Stimulated activated CD4-positive, alpha-beta T cell treated with anti-CD3 and anti-CD28 coated beads, Interleukin-4, amount 100 ng/mL, for 48 hours (primary cell): Measurements from ENCODE around the gene FURIN.
"Not testable (repeated sequence)": the region's sequence is repeated elsewhere in the genome, so short reads cannot be mapped to it uniquely, and the experiment has no call there.

ENCODE experiments used
- DNase-seq, 2 donors: peaks; one replicate each; pipeline ENCODE4 v3.0.0-alpha.2; 2020; ENCODE audit warnings: low read depth in 2 of 2

Gene FURIN

GRCh38 chr15:90868261-90868689 lies at the start of gene FURIN:
FURIN (plus strand) TSS chr15:90868588; CDS start chr15:90875741, 7,153 bp downstream.
- no peak for DNase-seq

GRCh38 chr15:90819390-90819789 lies 49.0 kb upstream of the FURIN start:
- DNase-seq: no peak

GRCh38 chr15:90819850-90820249 lies 48.5 kb upstream of the FURIN start:
- no peak for DNase-seq

GRCh38 chr15:90820481-90820880 lies 47.9 kb upstream of the FURIN start:
- no peak for DNase-seq

GRCh38 chr15:90822204-90822955 lies 46.0 kb upstream of the FURIN start:
- DNase-seq: no peak

GRCh38 chr15:90823455-90823974 lies 44.9 kb upstream of the FURIN start:
- DNase-seq: no peak

GRCh38 chr15:90825115-90825899 lies 43.1 kb upstream of the FURIN start:
- DNase-seq: not testable (repeated sequence)

- not testable (repeated sequence) for DNase-seq
These were observed 42.0 kb upstream of the FURIN start for GRCh38 chr15:90826206-90826885.

GRCh38 chr15:90826886-90827435 lies 41.4 kb upstream of the FURIN start:
- DNase-seq: no peak

GRCh38 chr15:90828111-90828510 lies 40.3 kb upstream of the FURIN start:
- no peak for DNase-seq

GRCh38 chr15:90829126-90829525 lies 39.3 kb upstream of the FURIN start:
- no peak for DNase-seq

- DNase-seq: peak in 1 of 2 donors; percentile 64
These were observed 38.4 kb upstream of the FURIN start for GRCh38 chr15:90829942-90830440.

GRCh38 chr15:90834626-90835025 lies 33.8 kb upstream of the FURIN start:
- no peak for DNase-seq

GRCh38 chr15:90836296-90836871 lies 32.0 kb upstream of the FURIN start:
- DNase-seq: no peak

GRCh38 chr15:90837094-90837493 lies 31.3 kb upstream of the FURIN start:
- DNase-seq: peak; percentile 54 to 57

GRCh38 chr15:90838139-90838538 lies 30.2 kb upstream of the FURIN start:
- peak; percentile 81 to 88 for DNase-seq

GRCh38 chr15:90838544-90838943 lies 29.8 kb upstream of the FURIN start:
- DNase-seq: no peak

GRCh38 chr15:90839187-90840071 lies 29.0 kb upstream of the FURIN start:
- no peak for DNase-seq

GRCh38 chr15:90840157-90840855 lies 28.1 kb upstream of the FURIN start:
- DNase-seq: no peak

GRCh38 chr15:90840954-90841353 lies 27.4 kb upstream of the FURIN start:
- DNase-seq: no peak
